GM12878 (cell line): Measurements from ENCODE around the gene CCDC18. TPM values are rescaled to one million over a fixed set of nuclear protein-coding genes. Genes with fewer than 3 reads are reported as not detected.

ENCODE experiments used
- ATAC-seq: fragments of 200-7000 bp; cut with Tn5 transposase; 3 replicates; pipeline ENCODE4 v1.9.1; 2020; ENCODE audit warnings: mild to moderate bottlenecking, moderate library complexity
- BruUV-seq: library from RNA; stranded (reverse); fragments of 400-500 nt; replicated peaks from 2 replicates; lab custom pipeline; 2021; lab: Mats Ljungman, UMichigan
- CTCF ChIA-PET: fragments of 300-600 bp; sonication (Branson Sonifier 250); formaldehyde crosslinking; extraction: SDS; loops from one replicate; lab custom pipeline; 2021; ENCODE audit warnings: inconsistent platforms; lab: Yijun Ruan, JAX
- POLR2A ChIA-PET: fragments of 350-600 bp; formaldehyde crosslinking; extraction: SDS; loops from one replicate; lab custom pipeline; 2021; ENCODE audit warnings: inconsistent platforms; lab: Charles Lee
- RAD21 ChIA-PET: fragments of 300-600 bp; sonication (Branson Sonifier 250); formaldehyde crosslinking; loops from one replicate; lab custom pipeline; 2023; ENCODE audit warnings: antibody characterized with exemption; ENCODE audit not compliant: unreplicated experiment; lab: Charles Lee
- SMC1A ChIA-PET: fragments of 300-600 bp; sonication (Branson Sonifier 250); formaldehyde crosslinking; loops from one replicate; lab custom pipeline; 2023; ENCODE audit not compliant: unreplicated experiment, uncharacterized antibody; lab: Charles Lee
- DNase-seq: peaks from one replicate; pipeline ENCODE4 v3.0.0-alpha.2; 2011; ENCODE audit warnings: low read depth, low spot score
- FAIRE-seq: peaks from 3 replicates; lab custom pipeline; 2011; peaks lifted over from hg19 to GRCh38; lab: Jason Lieb, UNC
- H2AFZ ChIP-seq: 2 replicates; pipeline ENCODE4 v1.6.0; 2011; ENCODE audit warnings: low read depth, low read length, control low read depth; ENCODE audit not compliant: control insufficient read depth
- H3K27ac ChIP-seq: 2 replicates; pipeline ENCODE4 v1.5.1; 2011; ENCODE audit warnings: control low read depth; ENCODE audit not compliant: control insufficient read depth, insufficient read depth
- H3K27me3 ChIP-seq, 2 experiments: replicated peaks in 1 of 2; 2 replicates each; pipeline versions ENCODE4 v1.6.0 to v1.6.1; 2011; ENCODE audit warnings: low read length in 1 of 2; ENCODE audit not compliant: control insufficient read depth in 2 of 2, insufficient read depth in 2 of 2
- H3K36me3 ChIP-seq, 2 experiments: 2 replicates each; pipeline ENCODE4 v1.5.1; 2011; ENCODE audit warnings: low read length in 1 of 2; ENCODE audit not compliant: control insufficient read depth in 2 of 2, insufficient read depth in 2 of 2
- H3K4me1 ChIP-seq: 2 replicates; pipeline ENCODE4 v1.6.1; 2011; ENCODE audit warnings: mild to moderate bottlenecking, low read length, moderate library complexity, mixed read lengths; ENCODE audit not compliant: control insufficient read depth, insufficient read depth
- H3K4me2 ChIP-seq: 2 replicates; pipeline ENCODE4 v1.6.0; 2011; ENCODE audit warnings: control low read depth; ENCODE audit not compliant: control insufficient read depth, insufficient read depth
- H3K4me3 ChIP-seq: fragments of 200-600 bp; sonication (generic); 2 replicates; pipeline ENCODE4 v1.5.1; 2016
- H3K79me2 ChIP-seq: 2 replicates; pipeline ENCODE4 v1.6.0; 2011; ENCODE audit warnings: low read length; ENCODE audit not compliant: control insufficient read depth, insufficient read depth
- H3K9ac ChIP-seq: 2 replicates; pipeline ENCODE4 v1.8.0; 2011; ENCODE audit warnings: low read length, control low read depth, mixed read lengths; ENCODE audit not compliant: control insufficient read depth, insufficient read depth
- H3K9me3 ChIP-seq: replicated peaks from 3 replicates; pipeline ENCODE4 v1.5.1; 2011; ENCODE audit warnings: mild to moderate bottlenecking, low read length; ENCODE audit not compliant: control insufficient read depth, insufficient read depth
- H4K20me1 ChIP-seq: 2 replicates; pipeline ENCODE4 v1.6.0; 2011; ENCODE audit not compliant: control insufficient read depth, insufficient read depth
- CEBPZ ChIP-seq: fragments of 150-350 bp; IDR thresholded peaks from 2 replicates; pipeline ENCODE4 v1.6.1; 2016; ENCODE audit warnings: low read depth, low read length
- CREM ChIP-seq: IDR thresholded peaks from 2 replicates; pipeline ENCODE4 v1.6.1; 2014; ENCODE audit warnings: antibody characterized with exemption, low read depth
- EED ChIP-seq: sonication (generic); IDR thresholded peaks from 2 replicates; pipeline ENCODE4 v1.6.1; 2016; ENCODE audit warnings: antibody characterized with exemption, low read depth
- FOXM1 ChIP-seq: IDR thresholded peaks from 2 replicates; pipeline ENCODE4 v1.6.1; 2012; ENCODE audit warnings: low read depth, mild to moderate bottlenecking, inconsistent platforms, low read length, moderate library complexity
- IKZF1 ChIP-seq: fragments of 450-650 bp; conservative IDR thresholded peaks from 2 replicates; pipeline ENCODE4 v1.6.1; 2017; ENCODE audit warnings: antibody characterized with exemption, mild to moderate bottlenecking
- MYB ChIP-seq: fragments of 150-350 bp; IDR thresholded peaks from 2 replicates; pipeline ENCODE4 v1.6.1; 2014; ENCODE audit warnings: mild to moderate bottlenecking, low read depth, low read length, borderline replicate concordance
- NR2C1 ChIP-seq: fragments of 450-650 bp; IDR thresholded peaks from 2 replicates; pipeline ENCODE4 v1.6.1; 2017; ENCODE audit warnings: antibody characterized with exemption, mild to moderate bottlenecking, moderate library complexity
- PML ChIP-seq: IDR thresholded peaks from 2 replicates; pipeline ENCODE4 v1.6.1; 2012; ENCODE audit warnings: low read length, inconsistent platforms
- RB1 ChIP-seq: fragments of 450-650 bp; formaldehyde crosslinking; IDR thresholded peaks from 2 replicates; pipeline ENCODE4 v1.6.1; 2017; ENCODE audit warnings: mild to moderate bottlenecking, borderline replicate concordance
- SKIL ChIP-seq: fragments of 450-650 bp; IDR thresholded peaks from 2 replicates; pipeline ENCODE4 v1.6.1; 2017; ENCODE audit warnings: mild to moderate bottlenecking, low read depth, inconsistent platforms; ENCODE audit not compliant: poor library complexity, severe bottlenecking
- SMARCA5 ChIP-seq: fragments of 450-650 bp; IDR thresholded peaks from 2 replicates; pipeline ENCODE4 v1.6.1; 2017; ENCODE audit warnings: mild to moderate bottlenecking
- SP1 ChIP-seq: IDR thresholded peaks from one replicate; pipeline ENCODE4 v1.6.1; 2011; ENCODE audit warnings: low read depth, low read length
- SPI1 ChIP-seq: IDR thresholded peaks from 2 replicates; pipeline ENCODE4 v1.6.1; 2011; ENCODE audit warnings: low read depth, mild to moderate bottlenecking, low read length, moderate library complexity, borderline replicate concordance; ENCODE audit not compliant: insufficient read depth
- YY1 ChIP-seq: IDR thresholded peaks from 2 replicates; pipeline ENCODE4 v1.6.1; 2011; ENCODE audit warnings: low read depth, mild to moderate bottlenecking, low read length
- WGBS: methylation state at CpG from one replicate; pipeline ENCODE4 v1.1.6; 2016; ENCODE audit warnings: low lambda C conversion rate; ENCODE audit not compliant: insufficient replicate concordance, insufficient coverage; ENCODE audit errors: missing lambda C conversion rate; 5-methylcytosine and 5-hydroxymethylcytosine counted together
- in situ Hi-C: fragments of 300-500 bp; cut with MboI; formaldehyde crosslinking; loops from 9 replicates; pipeline ENCODE4 v1.14.3; 2018; ENCODE audit warnings: mixed read lengths
- intact Hi-C: fragments of 100-400 bp; cut with micrococcal nuclease; formaldehyde crosslinking; loops from one replicate; pipeline ENCODE4 v1.14.2; 2022; ENCODE audit not compliant: unreplicated experiment
- polyA plus RNA-seq, 11 experiments: library from polyadenylated mRNA; depleted of rRNA in 4 of 11; unstranded in 6 of 11; stranded (reverse) in 5 of 11; fragments of >200 nt; fragmentation: Nextera tagmentation in 4 of 11; fragmentation: Illumina TruSeq in 1 of 11; extraction: Ambion mirVana in 4 of 11; extraction: Trizol in 1 of 11; gene quantifications; 1 replicate in 1 of 11; 2 replicates in 10 of 11; pipeline versions ENCODE4 v1.2.1 to v1.2.3, GENCODE V29; 2011 to 2016; ENCODE audit warnings: inconsistent platforms in 2 of 11, missing spikeins in 2 of 11, low read depth in 1 of 11
- total RNA-seq, 4 experiments: library from RNA; depleted of rRNA in 3 of 4; stranded (reverse); fragments of >200 nt in 3 of 4; fragmentation: Illumina TruSeq in 1 of 4; extraction: Trizol in 1 of 4; gene quantifications; 2 replicates each; pipeline versions ENCODE4 v1.2.1 to v1.2.3, GENCODE V29; 2013 to 2021
- TF ChIP-seq, protein P1 (sequence below): fragments of 450-650 bp; formaldehyde crosslinking; IDR thresholded peaks from 2 replicates; pipeline ENCODE4 v1.4.0; 2020; ENCODE audit warnings: mild to moderate bottlenecking, moderate library complexity
- TF ChIP-seq, protein P2 (sequence below): IDR thresholded peaks from 2 replicates; pipeline ENCODE4 v1.6.1; 2012; ENCODE audit warnings: low read depth, low read length, improper control_type of control experiment

The CCDC18 gene
- total and polyA plus RNA-seq, 10 of the 15 experiments (the other 5 are each of a cell fraction or from before 2014, with no cell fraction given): 15.6 to 34.9 (median 19.5) TPM

DNA sequence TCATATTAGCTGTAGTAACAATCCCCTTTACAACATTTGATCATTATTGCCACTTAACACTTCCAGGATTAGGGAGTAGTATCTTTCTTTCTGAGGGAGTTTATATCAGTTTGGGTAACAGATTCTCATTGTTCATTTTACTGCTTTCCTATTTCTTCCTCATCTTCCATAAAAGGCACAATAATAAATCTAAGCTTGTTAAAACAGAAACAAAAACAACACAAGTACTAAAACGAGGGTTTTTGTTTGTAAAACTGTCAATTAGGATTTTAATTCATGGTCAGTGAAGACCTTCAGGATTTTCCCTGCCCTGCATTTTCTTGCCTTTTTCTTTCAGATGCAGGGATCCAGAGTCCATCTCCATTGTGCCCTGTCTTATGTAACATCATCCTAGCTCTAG, 29.8 kb upstream of the CCDC18 start:
- Histone ChIP-seq H3K4me1 (no peaks in the 10 kb centered on the region), H3K4me2 (no peak overlapping the region), H3K9me3 (no peaks in the 10 kb centered on the region), H3K27ac (no peak overlapping the region), H3K79me2 (no peaks in the 10 kb centered on the region), H4K20me1 (no peaks in the 10 kb centered on the region), H3K27me3 (no peaks in the 10 kb centered on the region), H3K9ac (no peak overlapping the region), H3K36me3 (peaks cover 2 to 29% of the 10 kb centered on the region in 2 experiments), H3K4me3 (no peak overlapping the region), H2AFZ (no peak overlapping the region)
- TF ChIP-seq EED: no peak
- no peak for TF ChIP-seq RB1
- TF ChIP-seq PML: no peak
- TF ChIP-seq NR2C1: no peak
- no peak for TF ChIP-seq FOXM1
- no peak for TF ChIP-seq SKIL
- TF ChIP-seq, protein P1, sequence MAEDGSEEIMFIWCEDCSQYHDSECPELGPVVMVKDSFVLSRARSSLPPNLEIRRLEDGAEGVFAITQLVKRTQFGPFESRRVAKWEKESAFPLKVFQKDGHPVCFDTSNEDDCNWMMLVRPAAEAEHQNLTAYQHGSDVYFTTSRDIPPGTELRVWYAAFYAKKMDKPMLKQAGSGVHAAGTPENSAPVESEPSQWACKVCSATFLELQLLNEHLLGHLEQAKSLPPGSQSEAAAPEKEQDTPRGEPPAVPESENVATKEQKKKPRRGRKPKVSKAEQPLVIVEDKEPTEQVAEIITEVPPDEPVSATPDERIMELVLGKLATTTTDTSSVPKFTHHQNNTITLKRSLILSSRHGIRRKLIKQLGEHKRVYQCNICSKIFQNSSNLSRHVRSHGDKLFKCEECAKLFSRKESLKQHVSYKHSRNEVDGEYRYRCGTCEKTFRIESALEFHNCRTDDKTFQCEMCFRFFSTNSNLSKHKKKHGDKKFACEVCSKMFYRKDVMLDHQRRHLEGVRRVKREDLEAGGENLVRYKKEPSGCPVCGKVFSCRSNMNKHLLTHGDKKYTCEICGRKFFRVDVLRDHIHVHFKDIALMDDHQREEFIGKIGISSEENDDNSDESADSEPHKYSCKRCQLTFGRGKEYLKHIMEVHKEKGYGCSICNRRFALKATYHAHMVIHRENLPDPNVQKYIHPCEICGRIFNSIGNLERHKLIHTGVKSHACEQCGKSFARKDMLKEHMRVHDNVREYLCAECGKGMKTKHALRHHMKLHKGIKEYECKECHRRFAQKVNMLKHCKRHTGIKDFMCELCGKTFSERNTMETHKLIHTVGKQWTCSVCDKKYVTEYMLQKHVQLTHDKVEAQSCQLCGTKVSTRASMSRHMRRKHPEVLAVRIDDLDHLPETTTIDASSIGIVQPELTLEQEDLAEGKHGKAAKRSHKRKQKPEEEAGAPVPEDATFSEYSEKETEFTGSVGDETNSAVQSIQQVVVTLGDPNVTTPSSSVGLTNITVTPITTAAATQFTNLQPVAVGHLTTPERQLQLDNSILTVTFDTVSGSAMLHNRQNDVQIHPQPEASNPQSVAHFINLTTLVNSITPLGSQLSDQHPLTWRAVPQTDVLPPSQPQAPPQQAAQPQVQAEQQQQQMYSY: no peak
- TF ChIP-seq MYB: no peak
- TF ChIP-seq CEBPZ: no peak
- TF ChIP-seq SPI1: no peak
- no peak for TF ChIP-seq SMARCA5
- TF ChIP-seq IKZF1: no peak
- TF ChIP-seq, protein P2, sequence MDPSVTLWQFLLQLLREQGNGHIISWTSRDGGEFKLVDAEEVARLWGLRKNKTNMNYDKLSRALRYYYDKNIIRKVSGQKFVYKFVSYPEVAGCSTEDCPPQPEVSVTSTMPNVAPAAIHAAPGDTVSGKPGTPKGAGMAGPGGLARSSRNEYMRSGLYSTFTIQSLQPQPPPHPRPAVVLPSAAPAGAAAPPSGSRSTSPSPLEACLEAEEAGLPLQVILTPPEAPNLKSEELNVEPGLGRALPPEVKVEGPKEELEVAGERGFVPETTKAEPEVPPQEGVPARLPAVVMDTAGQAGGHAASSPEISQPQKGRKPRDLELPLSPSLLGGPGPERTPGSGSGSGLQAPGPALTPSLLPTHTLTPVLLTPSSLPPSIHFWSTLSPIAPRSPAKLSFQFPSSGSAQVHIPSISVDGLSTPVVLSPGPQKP: no peak
- no peak for TF ChIP-seq CREM
- TF ChIP-seq YY1: no peak
- TF ChIP-seq SP1: no peak
- SMC1A ChIA-PET: interaction anchor here (1.3 to 2.2 kb wide), 2 partner anchors 23 to 153 kb away, joined by 3 to 5 read pairs; no protein-coding TSS in a partner anchor
- ATAC-seq (no peak), FAIRE-seq (no peak), DNase-seq (no peak)
- RAD21 ChIA-PET: no interaction called here
- 5% methylated on average over 1 of the region's 1 CpG for WGBS
- intact Hi-C loops (no loop called here), in situ Hi-C loops (no loop called here)
- POLR2A ChIA-PET: no interaction called here
- no TSS peak for BruUV-seq
- CTCF ChIA-PET: interaction anchor here (2.3 kb wide), 1 partner anchor 14 kb away, joined by 5 read pairs; no protein-coding TSS in a partner anchor
